Naive thymus-derived CD4-positive, alpha-beta T cell (primary cell): ENCODE measurements around the gene RBP3. TPM values are rescaled to one million over a fixed set of nuclear protein-coding genes. Genes with fewer than 3 reads are reported as not detected.
A peak's percentile ranks its signal among the peaks of the same experiment; 100 is the strongest.

Experiments used
- ATAC-seq: fragments of 150-1000 bp; cut with Tn5 transposase; 2 replicates; pipeline ENCODE4 v1.10.0; 2021; ENCODE audit warnings: mild to moderate bottlenecking, moderate library complexity
- CTCF ChIA-PET: fragments of 350-600 bp; sonication (Branson Sonifier 250); formaldehyde crosslinking; loops from one replicate; lab custom pipeline; 2021; ENCODE audit warnings: antibody characterized with exemption; lab: Charles Lee
- POLR2A ChIA-PET: fragments of 350-600 bp; sonication (Branson Sonifier 250); formaldehyde crosslinking; loops from one replicate; lab custom pipeline; 2021; ENCODE audit warnings: antibody characterized with exemption, inconsistent platforms; lab: Charles Lee
- DNase-seq, 9 donors: peaks; one replicate each; pipeline versions ENCODE4 v3.0.0 to v3.0.0-alpha.2; 2020 to 2022; ENCODE audit warnings: mixed read lengths in 1 of 9
- H3K27ac ChIP-seq: one replicate; pipeline ENCODE4 v1.7.0; 2013; ENCODE audit warnings: mild to moderate bottlenecking, low read depth, low read length, moderate library complexity
- H3K27me3 ChIP-seq, 2 donors: one replicate each; pipeline ENCODE4 v1.7.0; 2013; ENCODE audit warnings: low read length in 2 of 2, mild to moderate bottlenecking in 2 of 2, moderate library complexity in 2 of 2; ENCODE audit not compliant: control insufficient read depth in 2 of 2, insufficient read depth in 2 of 2
- H3K36me3 ChIP-seq, 3 experiments: 1 replicate in 2 of 3; 2 replicates in 1 of 3; pipeline ENCODE4 v1.7.0; 2013; ENCODE audit warnings: low read length in 3 of 3, mild to moderate bottlenecking in 3 of 3, moderate library complexity in 1 of 3; ENCODE audit not compliant: insufficient read depth in 3 of 3, control insufficient read depth in 2 of 3
- H3K4me1 ChIP-seq, 2 donors: one replicate each; pipeline ENCODE4 v1.7.0; 2013; ENCODE audit warnings: low read length in 2 of 2, mild to moderate bottlenecking in 2 of 2, moderate library complexity in 1 of 2; ENCODE audit not compliant: control insufficient read depth in 2 of 2, insufficient read depth in 2 of 2
- H3K4me3 ChIP-seq: 2 replicates; pipeline ENCODE4 v1.7.0; 2013; ENCODE audit warnings: mild to moderate bottlenecking, low read length
- H3K9me3 ChIP-seq, 3 experiments: 1 replicate in 2 of 3; 2 replicates in 1 of 3; pipeline ENCODE4 v1.7.0; 2013; ENCODE audit warnings: low read length in 3 of 3; ENCODE audit not compliant: control insufficient read depth in 2 of 3
- H3K27ac Mint-ChIP-seq, 9 donors: one replicate each; pipeline ENCODE4 v1.8.0; 2020 to 2022; ENCODE audit warnings: mixed read lengths in 9 of 9, mild to moderate bottlenecking in 8 of 9, moderate library complexity in 5 of 9, inconsistent platforms in 2 of 9
- H3K27me3 Mint-ChIP-seq, 5 donors: one replicate each; pipeline ENCODE4 v1.8.0; 2021 to 2022; ENCODE audit warnings: mixed read lengths in 5 of 5, mild to moderate bottlenecking in 1 of 5
- H3K36me3 Mint-ChIP-seq, 5 donors: one replicate each; pipeline ENCODE4 v1.8.0; 2020 to 2022; ENCODE audit warnings: mixed read lengths in 5 of 5, mild to moderate bottlenecking in 3 of 5, inconsistent platforms in 1 of 5
- H3K4me1 Mint-ChIP-seq, 7 donors: one replicate each; pipeline ENCODE4 v1.8.0; 2020 to 2022; ENCODE audit warnings: mixed read lengths in 7 of 7, mild to moderate bottlenecking in 3 of 7, inconsistent platforms in 1 of 7
- H3K4me3 Mint-ChIP-seq, 10 donors: one replicate each; pipeline ENCODE4 v1.8.0; 2020 to 2022; ENCODE audit warnings: mild to moderate bottlenecking in 10 of 10, mixed read lengths in 10 of 10, moderate library complexity in 6 of 10, inconsistent platforms in 2 of 10
- H3K9me3 Mint-ChIP-seq, 11 donors: one replicate each; pipeline ENCODE4 v1.8.0; 2020 to 2022; ENCODE audit warnings: mixed read lengths in 11 of 11, mild to moderate bottlenecking in 4 of 11, inconsistent platforms in 1 of 11, moderate library complexity in 1 of 11
- intact Hi-C, 2 donors: fragments of 100-400 bp; cut with micrococcal nuclease; formaldehyde crosslinking; loops; one replicate each; pipeline ENCODE4 v1.15.1; 2023
- polyA plus RNA-seq, 2 donors: library from polyadenylated mRNA; unstranded; fragments of 300-500 nt; fragmentation: Illumina TruSeq; gene quantifications; one replicate each; pipeline ENCODE4 v1.2.3, GENCODE V29; 2021
- total RNA-seq, 6 experiments: library from RNA in 5 of 6; stranded (reverse) in 5 of 6; gene quantifications; 1 replicate in 5 of 6; 2 replicates in 1 of 6; pipeline ENCODE4 v1.2.3 and lab custom pipeline; 2021 to 2026

RBP3 gene
- not detected for total RNA-seq
- not detected for polyA plus RNA-seq
- total RNA-seq (lab: John Stamatoyannopoulos, UW): not detected

- DNase-seq (no peak), ATAC-seq (no peak)
- Histone ChIP-seq H3K9me3 (no peaks in the 10 kb centered on the region), H3K4me1 (no peaks in the 10 kb centered on the region), H3K36me3 (no peaks in the 10 kb centered on the region), H3K27ac (no peak within 1 kb of the TSS), H3K27me3 (no peaks in the 10 kb centered on the region), H3K4me3 (no peak within 1 kb of the TSS)
- Mint-ChIP-seq H3K27ac (no peak within 1 kb of the TSS), H3K36me3 (no peaks in the 10 kb centered on the region), H3K4me1 (no peaks in the 10 kb centered on the region), H3K9me3 (no peaks in the 10 kb centered on the region), H3K27me3 (peaks cover 0 to 4% (median 0%) of the 10 kb centered on the region in 5 donors), H3K4me3 (no peak within 1 kb of the TSS)
- intact Hi-C loops: no loop called here
- ChIA-PET CTCF (interaction anchor here (0.8 kb wide), 1 partner anchor 324 kb away, joined by 3 read pairs; no protein-coding TSS in a partner anchor), POLR2A (no interaction called here)
Observed at GRCh38 chr10:47348138-47348651, at the start of gene RBP3. Gene RBP3, plus strand, starts transcription at chr10:47348363. Its CDS starts 122 bp downstream, at chr10:47348485.

GRCh38 chr10:47298715-47299114 lies 49.4 kb upstream of the RBP3 start:
- intact Hi-C loops: no loop called here
- Mint-ChIP-seq H3K27ac (no peak overlapping the region), H3K36me3 (no peaks in the 10 kb centered on the region), H3K4me3 (peak overlapping the region in 3 of 10 donors; percentile 33 to 58 (median 38)), H3K4me1 (peaks cover 6 to 39% (median 27%) of the 10 kb centered on the region in 7 donors), H3K9me3 (no peaks in the 10 kb centered on the region), H3K27me3 (peaks cover 0 to 70% (median 5%) of the 10 kb centered on the region in 5 donors)
- ATAC-seq (no peak), DNase-seq (no peak)
- Histone ChIP-seq H3K4me3 (no peak overlapping the region), H3K27me3 (no peaks in the 10 kb centered on the region), H3K36me3 (no peaks in the 10 kb centered on the region), H3K4me1 (peaks cover 0 to 13% of the 10 kb centered on the region in 2 donors), H3K27ac (no peak overlapping the region), H3K9me3 (no peaks in the 10 kb centered on the region)
- CTCF ChIA-PET: interaction anchor here (0.6 kb wide), 1 partner anchor 28 kb away, joined by 3 read pairs; no protein-coding TSS in a partner anchor
- POLR2A ChIA-PET: interaction anchor here (1.0 kb wide), 1 partner anchor 12 kb away, joined by 3 read pairs; no protein-coding TSS in a partner anchor

GRCh38 chr10:47299611-47300428 lies 48.3 kb upstream of the RBP3 start, which contains the start of gene GDF10:
Gene GDF10, plus strand, starts transcription at chr10:47300197. Its CDS starts 455 bp downstream, at chr10:47300652.
- Histone ChIP-seq H3K9me3 (no peaks in the 10 kb centered on the region), H3K27ac (no peak within 1 kb of the TSS), H3K4me1 (peaks cover 0 to 13% of the 10 kb centered on the region in 2 donors), H3K27me3 (no peaks in the 10 kb centered on the region), H3K4me3 (peak within 1 kb of the TSS; percentile 51), H3K36me3 (no peaks in the 10 kb centered on the region)
- POLR2A ChIA-PET: interaction anchor here (0.7 to 1.0 kb wide), 2 partner anchors 9 to 22 kb away, joined by 3 read pairs; no protein-coding TSS in a partner anchor
- CTCF ChIA-PET: interaction anchor here (1.0 to 1.3 kb wide), 2 partner anchors 11 to 252 kb away, joined by 3 read pairs; no protein-coding TSS in a partner anchor
- peak in 1 of 9 donors; percentile 28 for DNase-seq
- intact Hi-C loops: loop anchor here in 1 of 2 donors (1.0 to 2.0 kb wide), 4 partner anchors 11 to 135 kb away; no protein-coding TSS in a partner anchor
- Mint-ChIP-seq H3K27me3 (peaks cover 0 to 66% (median 5%) of the 10 kb centered on the region in 5 donors), H3K36me3 (no peaks in the 10 kb centered on the region), H3K9me3 (no peaks in the 10 kb centered on the region), H3K4me1 (peaks cover 6 to 41% (median 27%) of the 10 kb centered on the region in 7 donors), H3K27ac (peak within 1 kb of the TSS in 6 of 9 donors; percentile 32 to 80 (median 66)), H3K4me3 (peak within 1 kb of the TSS; percentile 52 to 90 (median 86))
- peak; percentile 61 for ATAC-seq

GRCh38 chr10:47300429-47300931 lies 47.7 kb upstream of the RBP3 start:
- CTCF ChIA-PET: interaction anchor here (0.5 to 1.3 kb wide), 2 partner anchors 10 to 14 kb away, joined by 3 read pairs; no protein-coding TSS in a partner anchor
- H3K9me3 ChIP-seq: no peaks in the 10 kb centered on the region
- peaks cover 0 to 13% of the 10 kb centered on the region in 2 donors for H3K4me1 ChIP-seq
- H3K27ac ChIP-seq: no peak overlapping the region
- intact Hi-C loops: loop anchor here in 1 of 2 donors (1.0 to 2.0 kb wide), 4 partner anchors 11 to 135 kb away; no protein-coding TSS in a partner anchor
- no peaks in the 10 kb centered on the region for H3K27me3 ChIP-seq
- Mint-ChIP-seq H3K4me1 (peaks cover 6 to 47% (median 27%) of the 10 kb centered on the region in 7 donors), H3K27ac (peak overlapping the region in 3 of 9 donors; percentile 32 to 74 (median 71)), H3K4me3 (peak overlapping the region; percentile 52 to 90 (median 86)), H3K27me3 (peaks cover 0 to 60% (median 5%) of the 10 kb centered on the region in 5 donors), H3K9me3 (no peaks in the 10 kb centered on the region), H3K36me3 (no peaks in the 10 kb centered on the region)
- DNase-seq (no peak), ATAC-seq (peak; percentile 38)
- peak overlapping the region; percentile 39 for H3K4me3 ChIP-seq
- H3K36me3 ChIP-seq: no peaks in the 10 kb centered on the region
- POLR2A ChIA-PET: interaction anchor here (0.7 to 1.0 kb wide), 2 partner anchors 10 to 23 kb away, joined by 3 read pairs; no protein-coding TSS in a partner anchor

- no peaks in the 10 kb centered on the region for H3K9me3 Mint-ChIP-seq
- no peak overlapping the region for H3K27ac ChIP-seq
- no peak overlapping the region for H3K4me3 ChIP-seq
- ATAC-seq (no peak), DNase-seq (no peak)
- H3K36me3 Mint-ChIP-seq: no peaks in the 10 kb centered on the region
- no peaks in the 10 kb centered on the region for H3K9me3 ChIP-seq
- H3K4me1 ChIP-seq: peaks cover 0 to 13% of the 10 kb centered on the region in 2 donors
- CTCF ChIA-PET: interaction anchor here (2.2 kb wide), 2 partner anchors 10 to 254 kb away, joined by 8 to 9 read pairs; no protein-coding TSS in a partner anchor
- H3K36me3 ChIP-seq: no peaks in the 10 kb centered on the region
- peaks cover 0 to 50% (median 5%) of the 10 kb centered on the region in 5 donors for H3K27me3 Mint-ChIP-seq
- H3K4me3 Mint-ChIP-seq: peak overlapping the region in 6 of 10 donors; percentile 16 to 88 (median 38)
- H3K4me1 Mint-ChIP-seq: peaks cover 6 to 58% (median 34%) of the 10 kb centered on the region in 7 donors
- H3K27me3 ChIP-seq: no peaks in the 10 kb centered on the region
- intact Hi-C loops: loop anchor here in 1 of 2 donors (2.0 kb wide), 1 partner anchor 45 kb away; no protein-coding TSS in a partner anchor
- POLR2A ChIA-PET: interaction anchor here (1.8 kb wide), 1 partner anchor 9 kb away, joined by 8 read pairs; no protein-coding TSS in a partner anchor
- no peak overlapping the region for H3K27ac Mint-ChIP-seq
Observed at GRCh38 chr10:47301833-47302232, 46.3 kb upstream of the RBP3 start.

- Mint-ChIP-seq H3K9me3 (no peaks in the 10 kb centered on the region), H3K4me3 (peak overlapping the region in 2 of 10 donors; percentile 7 to 9), H3K4me1 (peaks cover 6 to 70% (median 40%) of the 10 kb centered on the region in 7 donors), H3K27me3 (peaks cover 0 to 41% (median 5%) of the 10 kb centered on the region in 5 donors), H3K27ac (no peak overlapping the region), H3K36me3 (no peaks in the 10 kb centered on the region)
- no peak for DNase-seq
- peaks cover 0 to 22% of the 10 kb centered on the region in 2 donors for H3K4me1 ChIP-seq
- intact Hi-C loops: no loop called here
- ATAC-seq: no peak
- H3K36me3 ChIP-seq: no peaks in the 10 kb centered on the region
- no peaks in the 10 kb centered on the region for H3K27me3 ChIP-seq
- no peak overlapping the region for H3K27ac ChIP-seq
- H3K4me3 ChIP-seq: no peak overlapping the region
- no peaks in the 10 kb centered on the region for H3K9me3 ChIP-seq
- ChIA-PET CTCF (interaction anchor here (1.5 to 2.2 kb wide), 3 partner anchors 9 to 274 kb away, joined by 4 to 9 read pairs (median 8); no protein-coding TSS in a partner anchor), POLR2A (interaction anchor here (1.0 to 1.8 kb wide), 4 partner anchors 8 to 137 kb away, joined by 3 to 8 read pairs (median 6); no protein-coding TSS in a partner anchor)
Observed at GRCh38 chr10:47303105-47303504, 45.1 kb upstream of the RBP3 start.
